ENCODE data around the gene ODAD4.

The ODAD4 gene

GRCh38 chr17:41965694-41966462 is 35.5 kb downstream of the ODAD4 start:
- no peak overlapping the region for H2BK5ac ChIP-seq (ENCODE audit: low read depth, low read length, poor library complexity, severe bottlenecking)
- peaks cover 17% of the 10 kb centered on the region for H3K4me1 ChIP-seq (ENCODE audit: control insufficient read depth, insufficient read depth, low read depth, low read length)
- no peak overlapping the region for H2AK5ac ChIP-seq (ENCODE audit: low read length, severe bottlenecking)
- peak overlapping the region; percentile 40 for H2AFZ ChIP-seq (ENCODE audit: low read depth, low read length)
- peak overlapping the region; percentile 77 for H4K8ac ChIP-seq (ENCODE audit: low read length)
- peaks cover 24 to 25% of the 10 kb centered on the region in 2 experiments for H3K36me3 ChIP-seq (ENCODE audit: control insufficient read depth in 1 of 2, insufficient read depth in 2 of 2, low read depth in 1 of 2, low read length in 2 of 2)
- H3K23ac ChIP-seq (ENCODE audit: low read length in 2 of 2): no peak overlapping the region
- peak overlapping the region in 1 of 2 experiments; percentile 58 for H3K14ac ChIP-seq (ENCODE audit: low read length in 2 of 2)
- no peak overlapping the region for H4K91ac ChIP-seq (ENCODE audit: low read length)
- peak overlapping the region; percentile 83 for H3K27ac ChIP-seq (ENCODE audit: low read length, poor library complexity, severe bottlenecking)
- no peaks in the 10 kb centered on the region for H3K79me1 ChIP-seq (replicated peaks; ENCODE audit: low read length, poor library complexity, severe bottlenecking)
- H2BK12ac ChIP-seq (ENCODE audit: low read length in 2 of 2): peak overlapping the region in 1 of 2 experiments; percentile 40
- H3K18ac ChIP-seq (ENCODE audit: low read depth in 1 of 2, low read length in 2 of 2): no peak overlapping the region
- H3K4me3 ChIP-seq (ENCODE audit: insufficient read depth in 1 of 2, low read depth in 1 of 2, low read length in 2 of 2): peak overlapping the region; percentile 52 to 84
- H2BK120ac ChIP-seq (ENCODE audit: low read depth, low read length): no peak overlapping the region
- WGBS: 11% methylated on average over 17 of the region's 18 CpGs
- peaks cover 0 to 2% of the 10 kb centered on the region in 2 experiments for H3K27me3 ChIP-seq (ENCODE audit: control insufficient read depth in 1 of 2, insufficient read depth in 1 of 2, low read length in 2 of 2)
- peak overlapping the region; percentile 68 for H3K4me2 ChIP-seq (ENCODE audit: low read length, poor library complexity, severe bottlenecking)
- DNase-seq: peak; percentile 68
- H2BK15ac ChIP-seq (ENCODE audit: low read depth, poor library complexity, severe bottlenecking): no peak overlapping the region
- H3K9ac ChIP-seq (ENCODE audit: low read length): peak overlapping the region; percentile 94
- no peaks in the 10 kb centered on the region for H3K9me3 ChIP-seq (ENCODE audit: control insufficient read depth, low read length)
- peak overlapping the region in 1 of 2 experiments; percentile 42 for H3K4ac ChIP-seq (ENCODE audit: low read depth in 1 of 2, low read length in 2 of 2)

- H3K9ac ChIP-seq (ENCODE audit: low read length): peak within 1 kb of the TSS; percentile 94
- peak within 1 kb of the TSS; percentile 48 for H4K91ac ChIP-seq (ENCODE audit: low read length)
- no peaks in the 10 kb centered on the region for H3K79me1 ChIP-seq (replicated peaks; ENCODE audit: low read length, poor library complexity, severe bottlenecking)
- peak within 1 kb of the TSS; percentile 83 for H3K27ac ChIP-seq (ENCODE audit: low read length, poor library complexity, severe bottlenecking)
- no peaks in the 10 kb centered on the region for H3K27me3 ChIP-seq (ENCODE audit: control insufficient read depth in 1 of 2, insufficient read depth in 1 of 2, low read length in 2 of 2)
- no peaks in the 10 kb centered on the region for H3K9me3 ChIP-seq (ENCODE audit: control insufficient read depth, low read length)
- peak within 1 kb of the TSS; percentile 40 for H2AFZ ChIP-seq (ENCODE audit: low read depth, low read length)
- peak within 1 kb of the TSS; percentile 31 for H2AK5ac ChIP-seq (ENCODE audit: low read length, severe bottlenecking)
- peaks cover 30% of the 10 kb centered on the region in 2 experiments for H3K36me3 ChIP-seq (ENCODE audit: control insufficient read depth in 1 of 2, insufficient read depth in 2 of 2, low read depth in 1 of 2, low read length in 2 of 2)
- H3K4me1 ChIP-seq (ENCODE audit: control insufficient read depth, insufficient read depth, low read depth, low read length): peaks cover 17% of the 10 kb centered on the region
- H3K23ac ChIP-seq (ENCODE audit: low read length in 2 of 2): peak within 1 kb of the TSS in 1 of 2 experiments; percentile 87
- peak within 1 kb of the TSS in 1 of 2 experiments; percentile 48 for H2BK12ac ChIP-seq (ENCODE audit: low read length in 2 of 2)
- H3K4me3 ChIP-seq (ENCODE audit: insufficient read depth in 1 of 2, low read depth in 1 of 2, low read length in 2 of 2): peak within 1 kb of the TSS; percentile 79 to 84
- 1% methylated on average over 69 of the region's 71 CpGs for WGBS
- DNase-seq: peak; percentile 92
- H2BK120ac ChIP-seq (ENCODE audit: low read depth, low read length): peak within 1 kb of the TSS; percentile 40
- peak within 1 kb of the TSS; percentile 76 for H3K4me2 ChIP-seq (ENCODE audit: low read length, poor library complexity, severe bottlenecking)
- peak within 1 kb of the TSS; percentile 17 to 83 for H3K18ac ChIP-seq (ENCODE audit: low read depth in 1 of 2, low read length in 2 of 2)
- H2BK15ac ChIP-seq (ENCODE audit: low read depth, poor library complexity, severe bottlenecking): peak within 1 kb of the TSS; percentile 88
- H4K8ac ChIP-seq (ENCODE audit: low read length): peak within 1 kb of the TSS; percentile 77
- H3K14ac ChIP-seq (ENCODE audit: low read length in 2 of 2): peak within 1 kb of the TSS in 1 of 2 experiments; percentile 97
- H2BK5ac ChIP-seq (ENCODE audit: low read depth, low read length, poor library complexity, severe bottlenecking): peak within 1 kb of the TSS; percentile 78
- H3K4ac ChIP-seq (ENCODE audit: low read depth in 1 of 2, low read length in 2 of 2): peak within 1 kb of the TSS; percentile 40 to 60
These were observed 36.2 kb downstream of the ODAD4 start, which contains the start of gene CNP for GRCh38 chr17:41966463-41967140. TSS of gene CNP (plus strand) at chr17:41966795. CDS start at chr17:41966885, 90 bp downstream.

DNA sequence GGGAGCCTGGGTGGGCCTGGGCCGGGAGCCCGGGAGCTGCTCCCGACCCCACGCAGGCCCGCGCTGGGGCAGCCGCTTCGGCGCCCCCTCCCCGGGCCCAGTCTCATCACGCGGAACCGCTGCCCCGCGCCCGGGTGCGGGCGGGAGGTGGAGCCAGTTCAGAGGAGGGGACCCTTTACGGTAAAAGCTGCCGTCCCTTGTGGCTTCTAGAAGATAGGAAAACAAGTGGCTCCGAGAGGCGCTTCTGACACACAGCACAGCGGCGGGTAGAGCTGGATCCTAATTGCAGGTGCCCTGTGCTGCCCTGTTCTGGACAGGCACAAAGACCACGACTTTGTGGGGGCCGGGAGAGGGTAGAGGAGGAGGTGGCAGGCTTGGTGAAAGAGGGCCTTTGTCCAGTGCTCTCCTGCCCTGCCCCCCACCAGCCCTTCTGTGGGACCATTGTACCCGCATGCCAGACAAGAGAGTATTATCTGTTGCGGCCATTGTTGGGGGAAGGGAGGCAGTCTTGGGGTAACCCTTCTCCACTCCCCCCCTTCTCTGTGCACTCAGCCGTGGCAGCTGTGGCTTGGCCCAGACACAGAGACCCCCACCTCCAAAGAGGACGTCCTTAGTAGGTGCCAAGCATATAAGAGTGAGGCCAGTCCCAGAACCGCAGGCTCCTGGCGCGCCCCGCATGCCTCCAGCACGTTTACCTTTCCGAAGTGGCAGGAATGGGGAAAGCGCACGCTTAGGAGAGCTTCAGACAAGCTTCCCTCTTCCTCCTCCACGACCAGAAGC is 36.9 kb downstream of the ODAD4 start:
- Histone ChIP-seq H2AK5ac (ENCODE audit: low read length, severe bottlenecking) (peak overlapping the region; percentile 31), H3K27me3 (ENCODE audit: control insufficient read depth in 1 of 2, insufficient read depth in 1 of 2, low read length in 2 of 2) (no peaks in the 10 kb centered on the region), H2BK15ac (ENCODE audit: low read depth, poor library complexity, severe bottlenecking) (peak overlapping the region; percentile 88), H3K4me2 (ENCODE audit: low read length, poor library complexity, severe bottlenecking) (peak overlapping the region; percentile 76), H3K4ac (ENCODE audit: low read depth in 1 of 2, low read length in 2 of 2) (peak overlapping the region; percentile 40 to 60), H4K8ac (ENCODE audit: low read length) (peak overlapping the region; percentile 45), H4K91ac (ENCODE audit: low read length) (peak overlapping the region; percentile 48), H3K36me3 (ENCODE audit: control insufficient read depth in 1 of 2, insufficient read depth in 2 of 2, low read depth in 1 of 2, low read length in 2 of 2) (peaks cover 38% of the 10 kb centered on the region in 2 experiments), H2BK12ac (ENCODE audit: low read length in 2 of 2) (peak overlapping the region in 1 of 2 experiments; percentile 48), H3K9me3 (ENCODE audit: control insufficient read depth, low read length) (no peaks in the 10 kb centered on the region), H3K14ac (ENCODE audit: low read length in 2 of 2) (peak overlapping the region in 1 of 2 experiments; percentile 97), H3K9ac (ENCODE audit: low read length) (peak overlapping the region; percentile 94), H2BK5ac (ENCODE audit: low read depth, low read length, poor library complexity, severe bottlenecking) (peak overlapping the region; percentile 78), H3K27ac (ENCODE audit: low read length, poor library complexity, severe bottlenecking) (peak overlapping the region; percentile 79), H3K23ac (ENCODE audit: low read length in 2 of 2) (peak overlapping the region in 1 of 2 experiments; percentile 87), H2AFZ (ENCODE audit: low read depth, low read length) (no peak overlapping the region), H3K18ac (ENCODE audit: low read depth in 1 of 2, low read length in 2 of 2) (peak overlapping the region; percentile 17 to 83), H3K79me1 (replicated peaks; ENCODE audit: low read length, poor library complexity, severe bottlenecking) (peaks cover 5% of the 10 kb centered on the region), H3K4me3 (ENCODE audit: insufficient read depth in 1 of 2, low read depth in 1 of 2, low read length in 2 of 2) (peak overlapping the region; percentile 79 to 84), H3K4me1 (ENCODE audit: control insufficient read depth, insufficient read depth, low read depth, low read length) (peaks cover 21% of the 10 kb centered on the region), H2BK120ac (ENCODE audit: low read depth, low read length) (peak overlapping the region; percentile 40)
- DNase-seq: no peak
- WGBS: 30% methylated on average over 38 of the region's 39 CpGs

All from mesenchymal stem cell (in vitro differentiated cells and primary cell).